Kidney glomerular epithelial cell (primary cell): ENCODE results near the gene CLCN2.
"Not testable (repeated sequence)": the region's sequence is repeated elsewhere in the genome, so short reads cannot be mapped to it uniquely, and the experiment has no call there.

Experiments
- DNase-seq: peaks from one replicate; lab custom pipeline; 2025; lab: John Stamatoyannopoulos, UW

Gene CLCN2

DNA sequence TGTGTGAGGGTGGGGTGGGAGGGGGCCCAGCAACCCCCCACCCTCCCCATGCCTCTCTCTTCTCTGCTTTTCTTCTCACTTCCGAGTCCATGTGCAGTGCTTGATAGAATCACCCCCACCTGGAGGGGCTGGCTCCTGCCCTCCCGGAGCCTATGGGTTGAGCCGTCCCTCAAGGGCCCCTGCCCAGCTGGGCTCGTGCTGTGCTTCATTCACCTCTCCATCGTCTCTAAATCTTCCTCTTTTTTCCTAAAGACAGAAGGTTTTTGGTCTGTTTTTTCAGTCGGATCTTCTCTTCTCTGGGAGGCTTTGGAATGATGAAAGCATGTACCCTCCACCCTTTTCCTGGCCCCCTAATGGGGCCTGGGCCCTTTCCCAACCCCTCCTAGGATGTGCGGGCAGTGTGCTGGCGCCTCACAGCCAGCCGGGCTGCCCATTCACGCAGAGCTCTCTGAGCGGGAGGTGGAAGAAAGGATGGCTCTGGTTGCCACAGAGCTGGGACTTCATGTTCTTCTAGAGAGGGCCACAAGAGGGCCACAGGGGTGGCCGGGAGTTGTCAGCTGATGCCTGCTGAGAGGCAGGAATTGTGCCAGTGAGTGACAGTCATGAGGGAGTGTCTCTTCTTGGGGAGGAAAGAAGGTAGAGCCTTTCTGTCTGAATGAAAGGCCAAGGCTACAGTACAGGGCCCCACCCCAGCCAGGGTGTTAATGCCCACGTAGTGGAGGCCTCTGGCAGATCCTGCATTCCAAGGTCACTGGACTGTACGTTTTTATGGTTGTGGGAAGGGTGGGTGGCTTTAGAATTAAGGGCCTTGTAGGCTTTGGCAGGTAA lies 15.9 kb downstream of the CLCN2 start:
- peak; percentile 88 for DNase-seq

DNA sequence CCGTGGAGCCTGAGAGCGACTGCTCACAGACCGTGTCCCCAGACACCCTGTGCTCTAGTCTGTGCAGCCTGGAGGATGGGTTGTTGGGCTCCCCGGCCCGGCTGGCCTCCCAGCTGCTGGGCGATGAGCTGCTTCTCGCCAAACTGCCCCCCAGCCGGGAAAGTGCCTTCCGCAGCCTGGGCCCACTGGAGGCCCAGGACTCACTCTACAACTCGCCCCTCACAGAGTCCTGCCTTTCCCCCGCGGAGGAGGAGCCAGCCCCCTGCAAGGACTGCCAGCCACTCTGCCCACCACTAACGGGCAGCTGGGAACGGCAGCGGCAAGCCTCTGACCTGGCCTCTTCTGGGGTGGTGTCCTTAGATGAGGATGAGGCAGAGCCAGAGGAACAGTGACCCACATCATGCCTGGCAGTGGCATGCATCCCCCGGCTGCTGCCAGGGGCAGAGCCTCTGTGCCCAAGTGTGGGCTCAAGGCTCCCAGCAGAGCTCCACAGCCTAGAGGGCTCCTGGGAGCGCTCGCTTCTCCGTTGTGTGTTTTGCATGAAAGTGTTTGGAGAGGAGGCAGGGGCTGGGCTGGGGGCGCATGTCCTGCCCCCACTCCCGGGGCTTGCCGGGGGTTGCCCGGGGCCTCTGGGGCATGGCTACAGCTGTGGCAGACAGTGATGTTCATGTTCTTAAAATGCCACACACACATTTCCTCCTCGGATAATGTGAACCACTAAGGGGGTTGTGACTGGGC lies 16.7 kb downstream of the CLCN2 start:
- no peak for DNase-seq

DNA sequence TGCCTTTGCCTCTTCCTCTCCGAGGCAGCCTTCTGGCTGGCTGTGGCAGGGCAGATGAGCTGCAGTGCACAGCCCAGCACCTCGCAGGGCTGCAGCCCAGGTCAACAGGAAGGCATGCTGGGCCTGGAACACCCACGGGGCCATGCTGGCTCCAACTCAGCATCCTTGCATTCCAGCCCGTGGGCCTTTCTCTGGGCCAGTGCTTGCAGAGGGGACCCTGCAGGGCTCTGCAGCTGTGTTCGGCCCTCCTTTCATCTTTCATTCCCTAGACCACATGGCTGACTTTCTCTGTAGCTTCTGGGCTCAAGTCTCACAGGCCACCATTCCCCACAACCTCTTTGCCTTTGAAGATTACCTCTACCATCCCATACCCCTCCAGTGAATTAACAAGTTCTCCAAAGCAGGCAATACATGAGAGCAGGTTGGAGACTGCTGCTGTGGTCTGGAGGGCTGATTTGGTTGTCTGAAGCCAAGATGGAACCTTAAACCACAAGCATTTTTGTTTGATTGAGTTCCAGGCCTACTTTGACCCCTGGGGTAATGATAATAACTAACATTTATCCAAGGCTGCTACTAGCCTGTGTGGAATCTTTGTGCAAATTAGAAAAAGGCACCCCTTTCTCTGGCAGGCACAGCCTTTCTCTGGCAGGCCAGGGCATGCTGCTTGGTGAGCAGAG lies 18.1 kb downstream of the CLCN2 start:
- DNase-seq, result no peak

DNA sequence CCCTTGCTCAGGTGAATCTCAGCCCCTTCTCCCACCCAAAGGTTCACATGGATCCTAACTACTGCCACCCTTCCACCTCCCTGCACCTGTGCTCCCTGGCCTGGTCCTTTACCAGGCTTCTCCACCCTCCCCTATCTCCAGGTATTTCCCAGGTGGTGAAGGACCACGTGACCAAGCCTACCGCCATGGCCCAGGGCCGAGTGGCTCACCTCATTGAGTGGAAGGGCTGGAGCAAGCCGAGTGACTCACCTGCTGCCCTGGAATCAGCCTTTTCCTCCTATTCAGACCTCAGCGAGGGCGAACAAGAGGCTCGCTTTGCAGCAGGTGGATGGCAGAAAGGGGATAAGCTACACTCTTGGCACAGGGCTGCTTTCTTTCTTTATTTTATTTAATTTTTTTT lies 19.5 kb downstream of the CLCN2 start:
- DNase-seq, result no peak

DNA sequence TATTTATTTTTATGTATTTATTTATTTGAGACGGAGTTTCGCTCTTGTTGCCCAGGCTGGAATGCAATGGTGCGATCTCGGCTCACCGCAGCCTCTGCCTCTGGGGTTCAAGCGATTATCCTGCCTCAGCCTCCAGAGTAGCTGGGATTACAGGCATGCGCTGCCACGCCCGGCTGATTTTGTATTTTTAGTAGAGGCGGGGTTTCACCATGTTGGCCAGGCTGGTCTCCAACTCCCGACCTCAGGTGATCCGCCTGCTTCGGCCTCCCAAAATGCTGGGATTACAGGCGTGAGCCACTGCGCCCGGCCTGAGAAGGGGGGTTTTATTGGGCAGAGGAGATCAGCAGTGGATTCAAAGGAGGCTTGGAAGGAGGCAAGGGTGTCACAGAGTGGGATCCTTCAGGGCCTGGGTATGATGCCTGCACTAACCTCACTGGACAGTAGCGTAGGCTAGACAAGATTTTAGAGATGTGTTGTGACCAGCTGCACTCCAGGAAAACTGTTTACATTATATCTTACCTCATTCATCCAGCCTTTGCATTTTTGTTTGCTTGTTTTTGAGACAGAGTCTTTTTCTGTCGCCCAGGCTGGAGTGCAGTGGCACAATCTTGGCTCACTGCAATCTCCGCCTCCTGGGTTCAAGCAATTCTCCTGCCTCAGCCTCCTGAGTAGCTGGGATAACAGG lies 21.8 kb downstream of the CLCN2 start:
- DNase-seq, result not testable (repeated sequence)

DNA sequence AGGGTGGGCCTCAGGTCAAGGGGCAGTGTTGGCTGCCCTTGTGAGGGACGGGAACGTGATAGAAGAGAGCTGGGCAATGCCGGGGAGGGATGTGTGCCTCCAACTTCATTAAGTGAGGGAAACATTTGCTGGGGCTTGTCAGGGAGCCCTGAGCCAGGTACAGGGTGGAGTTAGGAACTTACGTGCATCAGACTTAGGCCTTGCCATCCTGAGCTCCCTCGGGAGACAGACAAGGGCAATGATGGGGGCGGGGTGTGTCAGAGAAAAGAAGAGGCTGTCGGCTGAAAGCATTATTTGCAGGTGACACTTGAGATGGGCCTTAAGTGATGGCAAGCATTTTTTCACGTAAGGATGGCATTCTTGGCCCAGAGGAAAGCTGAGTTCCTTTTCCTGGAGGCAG lies 22.4 kb downstream of the CLCN2 start:
- no peak for DNase-seq

DNA sequence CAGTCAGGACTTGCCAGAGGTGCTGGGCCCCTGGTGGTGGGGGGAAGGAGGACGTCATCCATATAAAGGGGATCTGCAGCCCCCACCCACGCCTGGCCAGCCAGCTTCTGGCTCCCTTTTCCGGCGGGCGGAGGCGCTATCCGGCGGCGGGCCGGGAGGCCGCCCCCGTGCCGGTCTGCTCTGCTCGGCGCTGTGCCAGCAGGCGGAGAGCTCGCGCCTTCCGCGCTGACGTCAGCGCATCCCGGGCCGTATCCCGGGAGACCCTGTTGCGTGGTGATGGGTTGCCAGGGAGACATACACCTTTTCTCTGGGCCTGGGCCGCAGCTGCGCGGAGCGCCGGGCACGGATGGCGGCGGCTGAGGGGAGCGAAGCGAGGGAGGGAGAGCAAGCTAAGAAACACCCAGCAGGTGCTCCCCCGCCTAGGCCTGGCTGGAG lies 22.9 kb downstream of the CLCN2 start:
- no peak for DNase-seq

DNA sequence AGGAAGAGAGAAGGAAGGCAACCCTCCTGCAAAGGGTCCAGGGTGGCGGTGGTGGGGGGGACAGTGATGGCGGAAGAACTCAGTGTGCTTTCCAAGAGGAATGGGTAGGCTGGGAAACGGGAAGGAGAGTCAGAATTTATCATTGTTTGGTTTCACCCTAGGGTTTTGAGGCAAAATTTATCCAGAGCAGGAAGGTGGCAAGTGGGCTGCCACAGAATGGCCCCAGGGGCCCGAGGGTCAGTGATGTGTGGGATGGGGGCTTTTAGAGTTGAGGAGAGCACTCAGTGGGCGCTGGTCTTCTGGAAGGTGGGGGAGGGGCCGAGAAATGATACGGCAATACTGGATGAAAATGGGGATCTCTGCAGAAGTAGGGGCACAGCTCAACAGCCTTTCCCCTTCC lies 23.4 kb downstream of the CLCN2 start:
- no peak for DNase-seq

DNA sequence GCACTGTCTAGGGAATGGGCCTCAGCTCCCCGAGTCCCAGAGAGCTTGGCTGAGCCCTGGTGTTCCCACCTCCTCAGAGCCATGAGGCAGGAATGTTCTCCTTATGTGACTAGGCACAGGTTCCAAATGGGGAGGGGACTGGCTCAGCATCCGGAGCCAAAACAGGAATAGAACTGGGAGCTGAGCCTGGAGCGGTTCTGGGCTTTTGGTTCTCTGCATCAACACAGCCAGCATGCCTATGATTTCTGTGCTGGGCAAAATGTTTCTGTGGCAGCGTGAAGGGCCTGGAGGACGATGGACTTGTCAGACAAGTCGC lies 24.0 kb downstream of the CLCN2 start, which contains the start of gene FAM131A:
FAM131A (plus strand) TSS at position 202 of the 316 bp plus-strand sequence; CDS start at position 233, 31 bp downstream.
- DNase-seq, result no peak

DNA sequence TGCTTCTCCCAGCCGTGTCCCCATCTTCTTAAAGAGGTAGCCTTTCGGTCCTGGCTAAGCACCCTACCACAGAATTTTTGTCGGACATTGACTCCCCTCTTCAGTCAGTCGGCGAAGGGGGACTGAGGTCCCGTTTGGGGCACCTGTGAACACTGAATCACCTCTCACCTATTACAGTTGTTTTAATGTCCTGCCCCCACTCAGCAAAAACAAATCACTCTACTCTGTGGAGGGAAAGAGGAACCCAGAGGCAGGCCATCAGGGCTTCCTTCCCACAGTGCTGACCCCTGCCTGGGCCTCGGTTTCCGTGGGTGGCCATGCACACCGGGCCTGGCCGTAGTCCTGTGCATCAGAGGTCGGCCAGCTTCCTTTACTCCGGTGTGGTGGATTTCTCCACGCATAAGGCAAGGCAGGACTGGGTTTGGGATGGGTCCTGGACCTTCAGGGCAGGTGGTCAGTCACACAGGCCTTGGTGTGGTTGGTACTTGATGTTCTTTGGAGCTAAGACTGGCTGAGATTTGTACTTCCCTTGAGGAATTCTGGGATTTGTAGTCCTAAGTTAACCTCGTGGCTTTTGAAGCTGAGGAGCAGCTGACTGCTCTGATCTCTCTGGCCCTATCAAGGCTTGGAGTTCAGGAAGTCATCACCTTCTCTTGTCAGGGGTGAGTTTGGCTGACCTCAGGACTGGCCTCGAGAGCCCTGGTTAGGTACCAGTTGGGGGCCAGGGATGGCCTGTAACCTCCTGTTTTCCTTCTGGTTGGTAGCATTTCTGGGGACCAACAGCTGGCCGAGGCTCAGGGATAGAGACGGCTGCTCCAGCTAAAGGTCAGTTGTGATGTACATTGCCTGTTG lies 24.6 kb downstream of the CLCN2 start:
- DNase-seq, result no peak

DNA sequence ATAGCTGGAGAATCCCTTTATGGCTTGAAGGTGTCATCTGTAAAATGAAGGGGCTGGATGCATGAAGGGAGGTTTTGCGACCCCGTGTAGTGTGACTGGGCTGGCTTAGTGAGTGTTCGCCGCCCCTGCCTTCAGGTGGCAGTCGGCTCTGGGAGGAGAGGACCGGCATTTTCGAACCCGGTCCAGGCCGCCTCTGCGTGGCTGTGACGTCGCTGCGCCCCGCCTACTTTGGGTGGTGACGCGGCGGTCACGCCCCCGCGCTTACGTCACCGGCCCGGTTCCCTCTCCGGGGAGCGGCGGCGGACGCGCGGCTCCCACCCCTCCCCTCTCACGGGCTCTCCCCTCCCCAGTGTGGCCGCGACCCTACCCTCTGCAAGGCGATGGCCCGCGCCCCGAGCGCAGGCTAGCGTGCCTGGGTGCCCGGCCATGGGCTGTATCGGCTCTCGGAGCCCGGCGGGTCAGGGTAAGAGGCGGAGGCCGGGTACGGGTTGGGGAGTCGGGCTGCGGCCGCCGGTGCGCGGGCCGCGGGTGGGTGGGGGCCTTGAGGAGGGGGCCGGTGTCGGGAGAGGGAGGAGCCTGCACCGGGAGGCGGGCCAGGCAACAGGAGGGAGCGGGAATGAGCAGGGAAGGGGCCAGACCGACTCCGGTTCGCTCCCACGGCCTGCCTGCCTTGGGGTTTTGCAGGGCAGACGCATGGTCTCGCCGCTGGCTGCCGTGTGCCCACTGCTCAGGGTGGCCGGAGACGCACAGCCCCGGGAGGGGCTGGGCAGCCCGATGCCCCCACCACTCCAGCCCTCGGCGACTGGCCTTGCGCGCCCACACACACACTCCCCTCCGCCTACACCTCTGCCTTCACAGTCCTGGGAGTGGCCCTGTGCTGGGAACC lies 25.5 kb downstream of the CLCN2 start:
- DNase-seq, result peak; percentile 42

DNA sequence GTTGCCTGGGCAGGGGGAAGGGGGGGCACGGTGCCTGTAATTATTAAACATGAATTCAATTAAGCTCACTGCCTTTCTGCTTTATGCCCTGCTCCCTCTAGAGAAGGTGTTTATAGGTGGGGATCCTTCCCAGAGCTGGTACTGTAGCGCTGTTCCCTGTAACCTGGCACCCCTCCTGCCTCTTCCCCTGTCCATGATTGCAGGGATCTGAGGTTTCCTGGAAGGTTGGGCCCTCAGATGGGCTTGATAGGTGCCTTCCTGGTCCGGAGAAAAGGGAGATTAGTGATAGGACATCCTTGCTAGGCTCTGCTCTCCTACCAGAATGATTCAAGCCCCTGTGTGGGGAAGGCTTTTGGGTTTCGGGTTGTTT lies 26.1 kb downstream of the CLCN2 start:
- no peak for DNase-seq

DNA sequence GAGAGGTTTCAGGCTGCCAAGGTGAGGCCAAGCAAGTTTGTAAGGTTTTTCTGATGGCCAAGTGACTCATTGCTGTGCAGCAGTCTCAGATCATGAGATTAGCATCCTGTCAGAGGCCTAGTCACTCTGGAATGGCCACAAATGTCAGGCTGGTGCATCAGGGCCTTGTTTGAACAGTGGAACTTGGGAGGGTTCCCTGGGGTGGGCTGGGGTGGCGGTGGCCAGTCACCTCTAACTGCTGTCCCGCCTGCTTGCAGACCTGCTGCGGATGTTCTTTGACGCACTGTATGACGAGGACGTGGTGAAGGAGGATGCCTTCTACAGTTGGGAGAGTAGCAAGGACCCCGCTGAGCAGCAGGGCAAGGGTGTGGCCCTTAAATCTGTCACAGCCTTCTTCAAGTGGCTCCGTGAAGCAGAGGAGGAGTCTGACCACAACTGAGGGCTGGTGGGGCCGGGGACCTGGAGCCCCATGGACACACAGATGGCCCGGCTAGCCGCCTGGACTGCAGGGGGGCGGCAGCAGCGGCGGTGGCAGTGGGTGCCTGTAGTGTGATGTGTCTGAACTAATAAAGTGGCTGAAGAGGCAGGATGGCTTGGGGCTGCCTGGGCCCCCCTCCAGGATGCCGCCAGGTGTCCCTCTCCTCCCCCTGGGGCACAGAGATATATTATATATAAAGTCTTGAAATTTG lies 26.8 kb downstream of the CLCN2 start:
- no peak for DNase-seq

DNA sequence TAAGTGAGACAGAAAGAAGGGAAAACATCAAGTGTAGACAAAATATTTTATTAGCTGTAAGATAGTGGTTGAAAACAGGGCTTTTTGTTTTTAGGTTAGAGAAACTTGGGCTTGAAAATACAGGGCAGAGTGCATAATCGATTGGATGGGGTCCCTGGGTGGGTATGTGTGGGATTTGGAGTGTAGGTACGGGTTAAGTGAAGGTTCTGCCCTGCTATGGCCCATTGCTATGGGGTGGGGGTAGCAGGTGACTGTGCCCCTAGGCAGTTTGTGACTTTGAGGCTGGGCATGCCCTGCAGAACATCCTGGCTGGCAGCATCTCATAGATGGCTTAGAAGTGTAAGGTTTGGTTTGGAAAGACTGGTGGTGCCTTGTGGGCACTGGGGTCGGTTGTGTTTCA lies 27.7 kb downstream of the CLCN2 start:
- DNase-seq, result no peak

DNA sequence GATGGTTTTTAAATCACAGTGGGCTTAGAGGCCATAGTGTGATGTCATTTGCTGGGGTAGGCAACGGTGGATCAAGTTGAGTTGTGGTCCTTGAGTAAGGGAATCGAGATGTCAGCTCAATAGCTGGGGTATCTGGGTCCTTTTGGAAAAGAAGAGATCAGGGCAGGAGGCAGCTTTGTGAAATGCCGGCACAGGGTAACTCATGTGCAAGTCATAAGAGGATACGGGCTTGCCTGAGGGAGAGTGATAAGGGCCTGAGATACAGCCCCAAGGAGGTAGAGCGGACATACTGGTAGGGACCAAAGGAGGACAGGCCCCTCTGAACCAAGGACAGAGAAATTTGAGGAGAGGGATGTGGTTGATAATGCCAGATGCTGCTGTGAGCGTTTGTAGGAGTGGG lies 28.2 kb downstream of the CLCN2 start:
- no peak for DNase-seq

DNA sequence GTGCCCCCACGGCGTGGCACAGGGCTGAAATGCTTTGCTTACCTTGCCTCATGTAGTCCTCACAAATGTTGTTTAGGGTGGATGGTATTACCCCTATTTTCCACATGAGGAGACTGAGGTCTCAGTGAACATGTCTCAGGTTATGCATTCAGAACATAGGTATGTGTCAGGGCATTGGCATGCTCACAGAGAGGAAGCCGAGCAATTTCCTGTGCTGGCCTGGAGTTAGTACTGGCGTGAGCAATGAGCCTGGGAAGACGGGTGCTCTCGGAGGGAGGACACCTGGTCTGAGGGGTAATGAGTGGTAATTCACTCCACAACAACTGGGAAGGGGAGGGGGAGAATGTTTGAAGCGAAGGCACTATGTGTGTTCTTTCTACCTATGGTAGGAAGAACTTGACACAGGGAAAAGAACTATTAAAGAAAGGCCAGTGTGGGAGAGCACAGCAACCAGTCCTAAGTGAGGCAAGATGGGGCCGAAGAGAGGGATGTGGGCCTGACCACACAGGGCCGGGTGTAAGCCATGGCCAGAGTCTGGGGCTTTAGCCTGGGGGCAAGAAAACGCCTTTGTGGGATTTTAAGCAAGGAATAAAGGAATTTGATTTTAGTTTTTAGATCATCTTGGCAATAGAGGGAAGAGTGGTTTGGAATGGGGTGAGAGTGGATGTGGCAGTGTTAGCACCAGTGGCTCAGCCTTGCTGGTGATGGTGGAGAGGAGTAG lies 28.9 kb downstream of the CLCN2 start:
- peak; percentile 89 for DNase-seq

DNA sequence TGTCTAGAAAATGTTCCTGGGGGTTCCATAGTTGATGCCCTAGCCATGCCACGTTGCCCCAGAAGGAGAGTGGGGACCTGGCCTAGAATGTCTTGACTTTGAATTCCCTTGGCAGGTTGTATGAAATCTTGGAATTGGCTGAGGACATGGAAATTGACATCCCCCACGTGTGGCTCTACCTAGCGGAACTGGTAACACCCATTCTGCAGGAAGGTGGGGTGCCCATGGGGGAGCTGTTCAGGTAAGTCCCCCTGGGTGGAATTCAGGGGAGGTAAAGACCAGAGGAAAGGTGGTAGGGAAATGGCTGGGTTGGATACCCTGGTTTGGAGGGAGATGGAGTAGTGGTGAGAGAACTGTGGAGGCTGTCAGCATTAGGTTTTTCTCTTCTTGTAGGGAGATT lies 32.9 kb downstream of the CLCN2 start:
- DNase-seq, result no peak

DNA sequence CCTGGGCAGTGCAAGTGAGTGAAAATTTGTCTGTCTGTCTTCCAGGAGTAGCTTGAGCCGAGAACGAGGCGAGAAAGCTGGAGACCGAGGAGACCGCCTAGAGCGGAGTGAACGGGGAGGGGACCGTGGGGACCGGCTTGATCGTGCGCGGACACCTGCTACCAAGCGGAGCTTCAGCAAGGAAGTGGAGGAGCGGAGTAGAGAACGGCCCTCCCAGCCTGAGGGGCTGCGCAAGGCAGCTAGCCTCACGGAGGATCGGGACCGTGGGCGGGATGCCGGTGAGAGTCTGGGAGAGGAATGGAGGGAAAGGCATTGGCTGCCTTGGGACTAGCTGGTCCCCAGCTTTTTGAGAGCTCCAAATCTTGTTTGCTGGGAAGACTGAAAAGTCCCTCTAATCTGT lies 34.2 kb downstream of the CLCN2 start:
- no peak for DNase-seq

DNA sequence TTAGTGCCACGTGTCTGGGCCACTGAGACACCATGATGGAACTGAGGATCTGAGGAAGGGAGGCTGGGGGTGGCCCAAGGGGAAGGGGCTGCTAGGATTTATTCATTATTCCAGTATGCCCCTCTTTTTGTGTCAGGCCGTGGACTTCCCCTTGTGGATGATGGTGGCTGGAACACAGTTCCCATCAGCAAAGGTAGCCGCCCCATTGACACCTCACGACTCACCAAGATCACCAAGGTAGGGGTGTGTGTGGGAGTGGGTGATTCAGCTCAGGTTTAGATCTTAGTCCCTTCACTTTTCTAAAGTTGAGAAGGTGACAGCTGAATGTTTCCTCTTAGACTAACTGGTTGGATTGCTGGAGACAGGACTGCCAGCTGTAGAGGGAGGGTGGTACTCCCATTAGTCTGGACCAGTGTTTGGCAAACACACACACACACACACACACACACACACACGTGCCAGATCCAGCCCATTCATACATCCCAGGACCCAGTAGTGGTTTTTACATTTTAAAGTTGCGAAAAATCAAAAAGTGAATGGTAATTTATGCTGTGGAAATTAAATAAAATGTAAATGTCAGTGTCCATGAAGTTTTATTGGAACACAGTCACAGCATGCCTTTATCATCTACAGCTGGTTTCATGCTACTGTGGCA lies 35.6 kb downstream of the CLCN2 start:
- DNase-seq, result no peak
